ENCODE results near the gene CUEDC1. TPM values are rescaled to one million over a fixed set of nuclear protein-coding genes. Genes with fewer than 3 reads are reported as not detected.
A peak's percentile ranks its signal among the peaks of the same experiment; 100 is the strongest.

Gene CUEDC1, protein sequence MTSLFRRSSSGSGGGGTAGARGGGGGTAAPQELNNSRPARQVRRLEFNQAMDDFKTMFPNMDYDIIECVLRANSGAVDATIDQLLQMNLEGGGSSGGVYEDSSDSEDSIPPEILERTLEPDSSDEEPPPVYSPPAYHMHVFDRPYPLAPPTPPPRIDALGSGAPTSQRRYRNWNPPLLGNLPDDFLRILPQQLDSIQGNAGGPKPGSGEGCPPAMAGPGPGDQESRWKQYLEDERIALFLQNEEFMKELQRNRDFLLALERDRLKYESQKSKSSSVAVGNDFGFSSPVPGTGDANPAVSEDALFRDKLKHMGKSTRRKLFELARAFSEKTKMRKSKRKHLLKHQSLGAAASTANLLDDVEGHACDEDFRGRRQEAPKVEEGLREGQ
- total RNA-seq: under 1 TPM; 0.15 to 0.56 TPM

DNA sequence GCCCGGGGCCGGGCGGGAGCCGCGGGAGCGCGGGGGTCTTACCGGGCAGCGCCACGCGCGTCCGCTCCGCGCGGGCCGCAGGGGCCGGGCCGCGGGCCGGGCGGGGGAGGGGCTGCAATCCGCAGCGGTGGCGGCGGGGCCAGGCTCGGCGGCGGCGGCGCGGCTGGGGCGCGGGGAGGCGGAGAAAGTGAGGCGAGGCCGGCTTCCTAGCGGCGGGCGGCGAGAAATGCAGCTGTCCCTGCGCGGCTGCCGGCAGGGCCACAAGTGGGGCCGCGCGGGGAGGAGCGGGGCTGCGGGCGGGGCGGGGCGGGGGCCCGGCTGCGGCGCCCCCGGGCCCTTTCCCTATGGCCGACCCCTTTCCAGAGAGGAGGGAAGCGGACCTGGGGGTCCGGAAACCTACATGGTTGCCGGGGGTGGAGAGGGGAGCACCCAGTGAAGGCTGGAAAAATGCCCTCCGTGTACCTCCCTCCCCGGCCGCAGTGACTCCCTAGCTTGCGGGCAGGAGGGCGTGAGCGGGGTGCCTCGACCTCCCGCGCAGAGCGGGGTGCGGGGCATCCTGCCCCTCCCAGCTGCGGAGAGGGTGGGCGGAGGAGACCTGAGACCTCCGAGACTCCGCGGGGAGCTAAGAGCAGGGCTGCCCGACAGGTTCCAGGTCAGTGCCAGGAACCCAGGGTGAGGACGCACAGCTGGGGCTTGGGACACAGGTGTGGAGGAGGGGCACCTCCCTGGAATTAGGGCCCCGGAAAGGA is at the start of gene CUEDC1:
Gene CUEDC1, minus strand, starts transcription at position 230 of the 749 bp plus-strand sequence. CDS start 69,848 bp downstream, outside the sequence.
- H3K27ac Mint-ChIP-seq: no peak within 1 kb of the TSS
- H3K9me3 Mint-ChIP-seq: no peaks in the 10 kb centered on the region
- H3K4me1 Mint-ChIP-seq: peaks cover 18% of the 10 kb centered on the region
- peak; percentile 73 for ATAC-seq (replicated peaks)
- H3K4me3 Mint-ChIP-seq: peak within 1 kb of the TSS; percentile 63
- no peaks in the 10 kb centered on the region for H3K36me3 Mint-ChIP-seq (ENCODE audit: low read depth)
- H3K27me3 Mint-ChIP-seq: peaks cover 17% of the 10 kb centered on the region

DNA sequence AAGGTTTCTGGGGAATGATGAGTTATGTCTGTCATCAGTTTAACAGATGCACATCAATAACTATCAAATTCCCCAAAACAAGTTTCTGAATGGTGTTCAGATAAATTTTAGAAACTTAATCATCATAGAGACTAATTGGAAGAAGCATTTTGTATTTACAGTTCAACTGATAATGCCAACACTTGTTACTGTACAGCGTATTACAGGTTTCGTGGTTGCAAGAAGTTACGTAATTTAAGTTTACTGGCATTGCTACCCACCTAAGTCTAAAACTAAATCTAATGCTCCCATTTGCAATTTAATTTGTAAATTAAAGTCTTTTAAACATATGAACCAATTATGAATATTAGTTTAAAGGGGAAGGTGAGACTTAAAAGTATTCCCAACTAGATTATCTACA is 48.8 kb upstream of the CUEDC1 start:
- ATAC-seq (replicated peaks): no peak
- peak overlapping the region; percentile 100 for H3K4me3 Mint-ChIP-seq
- peak overlapping the region; percentile 62 for H3K27ac Mint-ChIP-seq
- H3K4me1 Mint-ChIP-seq: peaks cover 40% of the 10 kb centered on the region
- no peaks in the 10 kb centered on the region for H3K9me3 Mint-ChIP-seq
- H3K27me3 Mint-ChIP-seq: no peaks in the 10 kb centered on the region
- H3K36me3 Mint-ChIP-seq (ENCODE audit: low read depth): peaks cover 92% of the 10 kb centered on the region

DNA sequence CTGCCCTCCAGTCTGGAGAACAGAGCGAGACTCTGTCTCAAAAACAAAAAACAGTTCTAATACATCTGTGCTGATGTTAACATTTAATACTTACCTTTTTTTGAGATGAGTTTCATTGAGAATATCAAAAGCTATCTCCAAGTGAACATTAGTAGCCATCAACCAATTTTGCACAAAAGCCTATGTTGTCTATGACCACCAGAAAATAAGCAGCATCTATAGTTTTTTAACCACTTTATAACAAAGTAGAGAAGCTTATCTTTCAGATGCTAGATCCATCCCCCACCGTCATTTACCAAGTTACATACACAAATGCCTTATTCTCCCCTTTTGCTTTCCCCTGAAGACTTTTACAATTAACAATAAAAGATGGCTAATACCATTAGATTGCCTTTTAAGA is 47.8 kb upstream of the CUEDC1 start:
- H3K36me3 Mint-ChIP-seq (ENCODE audit: low read depth): peaks cover 100% of the 10 kb centered on the region
- peak overlapping the region; percentile 100 for H3K4me3 Mint-ChIP-seq
- H3K4me1 Mint-ChIP-seq: peaks cover 45% of the 10 kb centered on the region
- no peaks in the 10 kb centered on the region for H3K9me3 Mint-ChIP-seq
- peak overlapping the region; percentile 80 for H3K27ac Mint-ChIP-seq
- no peaks in the 10 kb centered on the region for H3K27me3 Mint-ChIP-seq
- no peak for ATAC-seq (replicated peaks)

DNA sequence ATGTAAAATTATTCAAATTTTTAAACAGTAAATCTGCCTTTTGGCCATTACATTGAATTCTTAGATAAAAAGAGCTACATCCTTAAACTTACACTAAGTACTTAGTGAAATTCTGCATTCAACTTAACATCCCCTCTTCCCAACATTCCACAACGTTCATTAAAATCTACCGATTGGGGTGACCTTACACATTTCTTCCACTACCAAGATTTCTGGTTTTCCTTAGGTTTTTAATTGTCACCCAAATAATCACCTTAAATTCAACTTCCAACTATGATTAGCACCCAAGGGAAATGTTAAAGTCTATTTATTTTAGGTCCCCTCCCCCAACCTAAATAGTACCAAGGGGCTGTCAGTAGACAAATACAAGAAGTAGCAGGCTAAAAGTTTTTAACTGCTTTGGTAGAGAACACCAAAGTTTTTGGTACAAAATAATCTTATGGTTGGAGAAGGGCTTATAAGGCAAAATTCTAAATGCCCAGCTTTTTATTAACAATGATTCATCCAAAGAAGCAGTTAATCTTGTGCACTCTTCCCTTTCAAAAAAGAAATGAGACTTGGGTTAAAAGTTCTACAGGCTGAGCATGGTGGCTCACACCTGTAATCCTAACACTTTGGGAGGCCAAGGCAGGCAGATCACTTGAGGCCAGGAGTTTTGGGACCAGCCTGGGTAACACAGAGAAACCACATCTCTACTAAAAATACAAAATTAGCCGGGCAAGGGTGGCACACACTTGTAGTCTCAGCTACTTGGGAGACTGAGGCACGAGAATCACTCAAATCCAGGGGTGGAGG is 47.1 kb upstream of the CUEDC1 start:
- H3K36me3 Mint-ChIP-seq (ENCODE audit: low read depth): peaks cover 100% of the 10 kb centered on the region
- no peak for ATAC-seq (replicated peaks)
- H3K27me3 Mint-ChIP-seq: no peaks in the 10 kb centered on the region
- no peaks in the 10 kb centered on the region for H3K9me3 Mint-ChIP-seq
- peak overlapping the region; percentile 80 for H3K27ac Mint-ChIP-seq
- peaks cover 42% of the 10 kb centered on the region for H3K4me1 Mint-ChIP-seq
- peak overlapping the region; percentile 100 for H3K4me3 Mint-ChIP-seq

DNA sequence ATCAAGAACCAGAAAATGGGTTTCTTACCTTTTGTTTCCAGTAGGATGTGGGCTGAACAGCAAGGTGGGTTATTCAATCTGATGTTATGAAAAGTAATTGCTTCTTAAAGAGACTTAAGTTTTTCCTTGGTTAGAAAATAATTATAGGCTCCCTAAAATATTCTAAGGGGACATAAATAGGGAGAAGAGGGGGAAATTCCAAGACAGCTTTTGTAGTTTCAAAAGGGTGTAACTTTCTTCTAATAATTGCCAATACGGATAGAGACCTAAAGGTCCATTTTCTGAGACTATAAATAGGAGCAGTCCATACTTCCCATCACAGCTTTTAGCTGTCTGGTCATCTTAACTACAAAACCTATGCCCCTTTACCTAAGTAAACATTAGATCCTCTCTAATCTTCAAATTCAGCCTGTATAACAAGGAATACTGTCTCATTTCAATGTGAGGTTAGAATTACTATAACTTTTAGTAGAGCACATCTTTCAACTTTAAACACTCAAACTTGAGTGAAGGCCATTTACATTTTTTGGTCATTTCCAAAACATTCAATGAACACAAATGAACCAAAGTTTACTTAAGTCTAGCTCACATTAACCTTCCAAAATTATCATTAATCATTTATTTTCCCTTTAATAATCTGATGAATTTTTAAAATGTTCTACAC is 46.4 kb upstream of the CUEDC1 start:
- Mint-ChIP-seq H3K36me3 (ENCODE audit: low read depth) (peaks cover 100% of the 10 kb centered on the region), H3K4me3 (peak overlapping the region; percentile 100), H3K9me3 (no peaks in the 10 kb centered on the region), H3K27me3 (no peaks in the 10 kb centered on the region), H3K27ac (no peak overlapping the region), H3K4me1 (peaks cover 42% of the 10 kb centered on the region)
- ATAC-seq (replicated peaks): no peak

DNA sequence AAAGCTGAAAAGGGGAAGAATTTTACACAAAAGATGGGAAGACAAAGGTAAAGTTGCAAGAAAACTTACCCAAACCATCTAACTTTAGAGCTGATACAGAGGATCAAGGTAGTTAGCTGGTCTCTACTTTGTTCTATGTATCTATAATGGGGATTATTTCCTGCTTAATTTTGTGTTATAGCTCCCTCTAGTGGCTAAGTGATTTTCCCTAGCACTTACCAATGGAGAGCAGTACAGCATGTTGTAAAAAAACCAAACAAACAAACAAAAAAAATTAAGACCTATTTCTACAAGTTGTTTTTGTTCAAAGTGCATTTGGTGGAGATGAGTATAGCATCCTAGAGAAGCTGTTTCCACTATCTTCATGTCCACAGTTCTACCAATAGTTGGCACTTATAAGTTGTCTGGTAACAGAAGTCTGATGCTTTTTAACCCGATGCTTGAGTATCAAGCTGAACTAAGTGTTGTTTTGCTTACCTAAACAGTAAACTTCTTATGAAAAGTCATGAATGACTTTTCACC is 44.3 kb upstream of the CUEDC1 start:
- H3K36me3 Mint-ChIP-seq (ENCODE audit: low read depth): peaks cover 91% of the 10 kb centered on the region
- no peaks in the 10 kb centered on the region for H3K9me3 Mint-ChIP-seq
- ATAC-seq (replicated peaks): peak; percentile 73
- H3K27me3 Mint-ChIP-seq: no peaks in the 10 kb centered on the region
- peaks cover 43% of the 10 kb centered on the region for H3K4me1 Mint-ChIP-seq
- H3K27ac Mint-ChIP-seq: peak overlapping the region; percentile 86
- H3K4me3 Mint-ChIP-seq: peak overlapping the region; percentile 59

DNA sequence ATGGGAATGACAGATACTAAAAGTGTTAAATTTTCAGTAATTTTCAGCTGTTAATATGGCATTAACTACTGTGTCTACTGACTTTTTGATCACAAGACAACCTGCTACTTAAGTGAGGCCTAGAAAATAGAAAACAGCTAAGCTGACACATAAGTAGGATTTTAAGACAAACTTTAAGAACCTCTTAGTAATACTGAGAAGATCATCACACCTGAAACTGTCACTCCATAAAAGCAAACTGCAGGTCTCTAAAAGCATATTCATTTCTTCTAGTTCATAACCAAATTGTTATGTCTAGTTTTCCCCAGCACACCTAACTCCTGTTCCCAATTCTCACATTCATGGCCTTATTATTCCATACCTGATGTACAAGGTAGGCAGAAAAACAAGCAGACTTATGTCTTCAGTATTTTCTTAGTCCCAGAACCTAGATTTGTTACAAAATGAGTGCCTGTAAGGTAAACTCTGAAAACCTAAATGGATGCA is 43.8 kb upstream of the CUEDC1 start:
- H3K27me3 Mint-ChIP-seq: no peaks in the 10 kb centered on the region
- H3K9me3 Mint-ChIP-seq: no peaks in the 10 kb centered on the region
- peak overlapping the region; percentile 59 for H3K4me3 Mint-ChIP-seq
- peak; percentile 70 for ATAC-seq (replicated peaks)
- H3K27ac Mint-ChIP-seq: peak overlapping the region; percentile 86
- H3K4me1 Mint-ChIP-seq: peaks cover 43% of the 10 kb centered on the region
- peaks cover 86% of the 10 kb centered on the region for H3K36me3 Mint-ChIP-seq (ENCODE audit: low read depth)

DNA sequence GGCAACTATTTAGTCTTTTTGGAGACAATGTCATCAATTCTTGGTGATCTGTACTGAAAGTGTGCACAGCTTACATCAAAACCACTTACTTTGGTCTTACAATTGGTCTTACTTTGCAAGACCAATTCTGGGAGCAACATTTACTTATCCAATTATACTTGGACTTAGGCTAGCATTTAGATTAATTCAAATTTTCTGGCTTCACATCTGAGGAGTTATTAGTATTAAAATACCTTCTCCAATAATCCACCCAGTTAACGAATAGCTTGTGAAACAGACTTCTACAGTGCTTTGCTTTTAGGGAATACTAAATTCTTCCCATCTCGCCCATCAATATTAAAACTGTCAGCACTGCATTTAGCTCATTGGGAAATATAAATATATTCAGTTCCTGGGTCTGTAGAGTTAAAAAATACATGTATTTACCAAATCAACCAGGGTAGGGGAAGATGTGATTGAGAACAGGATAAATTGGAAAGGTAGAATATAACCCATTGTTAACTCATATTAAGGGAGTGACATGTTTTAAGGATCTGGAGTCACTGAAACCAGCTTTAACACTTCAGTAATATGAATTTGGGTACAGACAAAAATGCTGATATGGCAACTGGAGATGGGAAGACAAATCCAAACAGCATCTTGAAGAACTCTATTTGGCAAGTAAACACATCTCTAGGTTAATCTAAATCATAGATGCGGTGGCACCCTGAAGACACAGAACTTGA is 42.0 kb upstream of the CUEDC1 start:
- H3K4me1 Mint-ChIP-seq: peaks cover 26% of the 10 kb centered on the region
- H3K27me3 Mint-ChIP-seq: no peaks in the 10 kb centered on the region
- ATAC-seq (replicated peaks): no peak
- H3K4me3 Mint-ChIP-seq: no peak overlapping the region
- H3K36me3 Mint-ChIP-seq (ENCODE audit: low read depth): peaks cover 68% of the 10 kb centered on the region
- no peaks in the 10 kb centered on the region for H3K9me3 Mint-ChIP-seq
- H3K27ac Mint-ChIP-seq: no peak overlapping the region

DNA sequence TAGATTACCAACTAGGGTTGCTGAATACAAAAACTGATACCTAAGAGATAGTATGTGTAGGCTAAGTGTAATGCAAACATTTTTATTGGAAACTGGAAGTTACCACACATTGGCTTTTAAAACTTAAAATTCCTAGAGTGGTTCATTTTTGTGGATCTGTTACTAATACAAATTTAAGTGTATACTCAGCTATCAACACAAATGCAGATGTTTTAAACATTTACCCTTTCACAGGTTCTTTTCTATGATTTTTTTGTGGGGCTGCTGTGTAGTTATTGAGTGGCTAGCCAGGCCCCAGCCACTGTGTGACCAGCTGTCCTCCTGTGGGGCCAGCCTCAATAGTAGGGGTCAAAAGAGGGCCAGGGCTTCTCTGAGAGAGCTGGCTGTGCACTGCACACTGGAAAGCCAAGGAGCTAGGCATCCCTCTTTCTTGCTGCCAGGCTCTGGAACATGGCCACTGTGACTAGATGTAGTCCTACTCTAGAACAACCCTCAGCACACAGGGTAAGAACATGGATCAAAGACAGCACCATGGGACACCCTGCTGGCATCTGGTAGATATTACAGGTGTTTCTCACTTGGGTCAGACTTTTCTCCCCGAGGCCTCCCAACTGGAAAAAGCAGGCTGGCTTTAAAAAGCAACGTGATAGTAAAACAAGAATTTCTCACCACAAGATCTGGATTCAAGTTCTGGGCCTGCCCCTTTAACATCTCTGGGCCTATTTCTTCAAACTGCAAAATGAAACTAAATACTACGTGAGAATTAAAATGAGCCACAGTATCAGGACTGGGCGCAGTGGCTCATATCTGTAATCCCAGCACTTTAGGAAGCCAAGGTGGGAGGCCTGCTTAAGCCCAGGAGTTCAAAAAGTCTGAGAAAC is 40.1 kb upstream of the CUEDC1 start:
- H3K36me3 Mint-ChIP-seq (ENCODE audit: low read depth): peaks cover 48% of the 10 kb centered on the region
- no peaks in the 10 kb centered on the region for H3K27me3 Mint-ChIP-seq
- no peaks in the 10 kb centered on the region for H3K9me3 Mint-ChIP-seq
- ATAC-seq (replicated peaks): peak; percentile 79
- H3K4me3 Mint-ChIP-seq: peak overlapping the region; percentile 48
- H3K27ac Mint-ChIP-seq: peak overlapping the region; percentile 88
- H3K4me1 Mint-ChIP-seq: peaks cover 21% of the 10 kb centered on the region

DNA sequence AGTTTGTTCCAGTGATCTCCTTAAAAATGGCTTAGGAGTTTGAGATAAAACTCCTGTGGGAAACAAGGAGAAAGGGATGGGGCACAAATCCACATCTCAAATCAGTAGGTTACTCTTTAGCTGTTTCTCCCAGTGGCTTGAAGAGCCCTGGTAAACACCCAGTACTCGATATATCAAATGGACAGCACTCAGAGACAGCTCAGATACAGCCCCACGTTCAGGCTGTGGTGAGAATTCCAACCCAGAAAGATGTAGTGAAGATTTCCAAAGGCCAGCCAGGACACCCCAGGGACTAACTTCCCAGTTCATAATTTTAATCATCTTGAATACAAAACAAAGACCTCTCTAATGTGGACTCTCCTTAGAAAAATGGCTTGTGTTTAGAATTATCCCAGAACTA is 39.2 kb upstream of the CUEDC1 start:
- peak overlapping the region; percentile 14 for H3K27ac Mint-ChIP-seq
- H3K36me3 Mint-ChIP-seq (ENCODE audit: low read depth): peaks cover 42% of the 10 kb centered on the region
- no peaks in the 10 kb centered on the region for H3K27me3 Mint-ChIP-seq
- no peak overlapping the region for H3K4me3 Mint-ChIP-seq
- ATAC-seq (replicated peaks): no peak
- no peaks in the 10 kb centered on the region for H3K9me3 Mint-ChIP-seq
- peaks cover 17% of the 10 kb centered on the region for H3K4me1 Mint-ChIP-seq

DNA sequence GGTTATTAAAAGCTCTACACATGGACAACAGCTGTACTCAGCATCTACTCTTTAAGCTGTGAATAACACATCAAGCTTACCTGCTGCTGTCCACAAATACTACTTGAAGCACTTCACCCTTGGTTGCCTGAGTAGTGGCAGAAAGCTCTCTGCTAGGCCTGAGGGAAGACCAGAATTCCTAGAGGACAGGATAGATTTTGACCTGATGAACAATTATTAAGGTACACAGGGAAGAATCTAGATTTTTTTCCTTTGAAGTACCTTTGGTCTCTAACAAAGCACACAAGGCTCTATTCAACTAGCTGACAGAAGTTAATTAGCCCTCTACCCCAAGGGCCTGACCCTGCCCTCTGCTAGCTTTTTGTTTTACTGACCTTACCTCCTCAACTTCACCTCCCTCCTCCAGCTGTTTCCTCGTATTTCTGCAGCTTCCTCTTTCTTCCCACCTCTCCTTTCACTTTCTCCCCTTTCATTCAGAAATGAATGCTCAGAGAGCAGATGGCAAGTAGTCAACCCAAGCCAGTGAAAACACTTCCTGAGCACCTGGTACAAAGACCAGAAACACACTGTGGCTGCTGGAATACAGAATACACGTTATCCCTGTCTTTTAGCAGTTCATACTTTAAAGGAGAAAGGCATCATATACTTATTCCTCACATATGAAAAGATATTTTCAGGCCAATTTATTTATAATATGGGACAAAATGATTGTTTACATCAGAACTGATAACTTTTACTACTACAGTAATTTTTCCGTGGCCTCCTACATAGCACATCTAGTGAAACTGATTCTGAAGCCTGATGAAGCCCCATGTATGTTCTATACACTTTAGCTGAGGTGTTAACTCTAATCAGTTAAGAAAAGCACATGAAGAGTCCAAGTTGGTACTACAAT is 38.5 kb upstream of the CUEDC1 start:
- Mint-ChIP-seq H3K9me3 (no peaks in the 10 kb centered on the region), H3K27ac (peak overlapping the region; percentile 14), H3K27me3 (no peaks in the 10 kb centered on the region), H3K4me1 (peaks cover 12% of the 10 kb centered on the region), H3K36me3 (ENCODE audit: low read depth) (peaks cover 42% of the 10 kb centered on the region), H3K4me3 (no peak overlapping the region)
- no peak for ATAC-seq (replicated peaks)

DNA sequence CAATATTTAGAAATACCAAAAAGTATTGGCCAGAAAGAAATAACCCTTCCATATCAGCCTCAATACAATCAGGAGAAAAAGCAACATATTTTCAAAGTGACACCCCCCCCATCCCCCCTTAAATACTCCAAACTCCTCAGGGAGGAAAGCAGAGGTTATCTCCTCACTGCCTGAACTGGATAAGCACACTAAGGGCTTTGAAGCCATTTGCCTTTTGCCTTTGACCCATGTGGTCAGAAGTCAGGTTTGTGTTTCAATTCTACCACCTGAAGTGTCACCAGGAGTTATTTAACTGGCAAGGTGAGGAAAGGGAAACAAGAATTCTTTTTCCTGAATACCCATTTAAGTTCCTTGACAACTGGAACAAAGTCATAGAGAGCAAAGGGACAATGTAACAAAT is 36.3 kb upstream of the CUEDC1 start:
- peaks cover 33% of the 10 kb centered on the region for H3K36me3 Mint-ChIP-seq (ENCODE audit: low read depth)
- no peaks in the 10 kb centered on the region for H3K9me3 Mint-ChIP-seq
- H3K27me3 Mint-ChIP-seq: no peaks in the 10 kb centered on the region
- H3K27ac Mint-ChIP-seq: no peak overlapping the region
- H3K4me1 Mint-ChIP-seq: peaks cover 11% of the 10 kb centered on the region
- H3K4me3 Mint-ChIP-seq: no peak overlapping the region
- ATAC-seq (replicated peaks): no peak
